H1 (cell line): Measurements from ENCODE around the gene TUNAR. TPM values are rescaled to one million over a fixed set of nuclear protein-coding genes. Genes with fewer than 3 reads are reported as not detected.

Source experiments
- BACH1 ChIP-seq: IDR thresholded peaks from 2 replicates; pipeline ENCODE4 v1.6.1; 2012; ENCODE audit warnings: low read length, improper control_type of control experiment
- BCL11A ChIP-seq, 2 experiments: IDR thresholded peaks; one replicate each; pipeline ENCODE4 v1.6.1; 2011; ENCODE audit warnings: low read depth in 2 of 2, low read length in 2 of 2, mild to moderate bottlenecking in 2 of 2
- CREB1 ChIP-seq: IDR thresholded peaks from 2 replicates; pipeline ENCODE4 v1.6.1; 2012; ENCODE audit warnings: inconsistent platforms
- JUN ChIP-seq: IDR thresholded peaks from 2 replicates; pipeline ENCODE4 v1.6.1; 2011; ENCODE audit warnings: low read depth, mild to moderate bottlenecking, improper control_type of control experiment, low read length
- SRF ChIP-seq: IDR thresholded peaks from 2 replicates; pipeline ENCODE4 v1.6.1; 2011; ENCODE audit warnings: mild to moderate bottlenecking, low read depth, low read length, moderate library complexity
- TEAD4 ChIP-seq: IDR thresholded peaks from 2 replicates; pipeline ENCODE4 v1.6.1; 2012; ENCODE audit warnings: low read depth, low read length, inconsistent platforms, mixed read lengths
- polyA plus RNA-seq, 7 experiments: library from polyadenylated mRNA; depleted of rRNA in 3 of 7; stranded (reverse) in 5 of 7; unstranded in 2 of 7; fragments of >200 nt in 5 of 7; fragments of 200-250 nt in 2 of 7; gene quantifications; 1 replicate in 5 of 7; 2 replicates in 1 of 7; 4 replicates in 1 of 7; pipeline versions ENCODE4 v1.2.1 to v1.2.3, GENCODE V29; 2011 to 2013; ENCODE audit warnings: missing spikeins in 2 of 7, mixed read lengths in 2 of 7
- total RNA-seq: library from RNA; stranded (reverse); fragmentation: NEBNext Ultra II Directional; extraction: Animal tissue kit (Norgen Biotek cat#: 25700); gene quantifications from 2 replicates; pipeline ENCODE4 v1.2.1, GENCODE V29; 2021

TUNAR gene
- total and polyA plus RNA-seq, 2 of the 8 experiments (the other 6 are each of a cell fraction or from before 2014, with no cell fraction given): 12.8 to 63.9 TPM

DNA sequence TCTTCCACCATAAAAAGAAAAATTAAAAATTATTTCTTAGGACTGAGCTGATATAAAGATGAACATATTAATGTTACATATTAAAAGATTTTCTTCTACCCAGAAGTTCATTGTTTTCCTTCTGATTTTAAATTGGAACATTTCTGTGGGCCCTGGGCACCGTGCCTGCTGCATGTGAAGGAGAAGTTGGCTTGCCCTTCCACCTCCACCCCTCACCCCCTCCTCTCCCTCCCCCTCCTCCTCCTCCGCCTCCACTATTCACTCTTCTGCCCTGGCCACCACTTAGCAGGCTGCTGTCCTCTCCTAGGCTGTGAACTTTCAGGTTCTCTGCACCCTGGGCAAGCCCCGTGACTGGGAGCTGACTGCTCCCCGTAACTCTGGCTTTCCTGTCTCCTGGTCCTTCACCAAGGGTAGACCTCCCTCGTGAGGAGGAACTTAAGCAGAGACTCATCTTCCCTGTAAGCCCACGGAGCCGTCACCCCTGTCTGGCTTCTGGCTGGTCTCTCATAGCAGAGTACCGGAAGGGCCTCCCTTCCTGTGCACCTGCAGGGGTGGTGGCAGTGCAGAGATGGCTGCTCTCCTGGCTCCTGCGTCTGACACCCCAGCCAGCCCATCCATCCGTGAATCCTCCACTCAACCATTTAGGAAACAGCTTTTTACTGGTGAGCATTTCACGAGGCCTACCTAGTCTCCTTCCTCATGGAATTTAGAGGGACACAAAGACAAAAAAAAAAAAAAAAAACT, 12.8 kb downstream of the TUNAR start (continued):
- TF ChIP-seq BCL11A (IDR thresholded peaks at IDR 0.05; ENCODE audit: low read depth in 2 of 2, low read length in 2 of 2) (no peak), SRF (no peak), BACH1 (no peak), JUN (no peak), TEAD4 (no peak), CREB1 (no peak)
